NCI-H2081 (cell line): ENCODE data around the gene TRAPPC3.
A peak's percentile ranks its signal among the peaks of the same experiment; 100 is the strongest.

ENCODE experiments used
- DNase-seq, 2 experiments: peaks; one replicate each; lab custom pipeline; 2025; lab: John Stamatoyannopoulos, UW

Gene TRAPPC3

DNA sequence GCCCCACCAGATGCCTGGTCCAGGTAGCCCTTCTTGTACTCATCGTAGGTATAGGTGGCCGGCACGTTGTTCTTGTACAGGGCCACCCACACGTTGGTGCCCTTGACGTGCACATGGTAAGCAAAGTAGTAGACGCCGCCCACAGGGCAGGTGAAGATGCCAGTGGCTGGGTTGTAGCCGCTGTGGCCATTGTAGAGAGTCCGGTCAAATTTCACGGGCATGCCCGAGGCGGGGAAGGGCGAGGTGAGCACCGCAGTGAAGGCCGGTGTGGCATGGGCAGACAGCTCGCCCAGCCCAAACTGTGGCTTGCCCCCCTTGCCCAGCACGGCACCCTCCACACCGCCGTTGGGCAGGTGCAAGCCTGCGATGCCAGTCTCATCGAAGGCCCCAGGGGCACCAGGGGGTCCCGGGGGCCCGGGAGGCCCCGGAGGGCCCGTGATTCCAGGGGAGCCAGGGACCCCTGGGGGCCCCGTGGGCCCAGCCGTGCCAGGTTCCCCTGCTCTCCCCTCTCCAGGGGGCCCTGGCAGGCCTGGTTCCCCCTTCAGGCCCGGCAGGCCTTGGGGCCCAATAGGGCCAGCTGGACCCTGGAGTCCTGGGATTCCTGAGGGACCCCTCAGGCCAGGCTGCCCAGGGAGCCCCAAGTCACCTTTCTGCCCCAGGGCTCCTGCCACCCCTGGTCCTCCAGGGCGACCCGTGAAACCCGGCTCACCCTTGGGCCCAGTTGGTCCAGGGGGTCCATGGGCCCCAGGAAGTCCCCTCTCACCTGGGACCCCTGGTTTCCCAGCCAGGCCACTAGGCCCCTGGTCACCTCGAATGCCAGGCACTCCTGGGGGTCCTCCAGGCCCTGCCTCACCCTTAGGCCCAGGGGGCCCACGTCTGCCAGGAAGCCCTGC is 51.3 kb downstream of the TRAPPC3 start:
- no peak for DNase-seq

GRCh38 chr1:36096500-36097432 is 52.5 kb downstream of the TRAPPC3 start:
- DNase-seq, result no peak

DNA sequence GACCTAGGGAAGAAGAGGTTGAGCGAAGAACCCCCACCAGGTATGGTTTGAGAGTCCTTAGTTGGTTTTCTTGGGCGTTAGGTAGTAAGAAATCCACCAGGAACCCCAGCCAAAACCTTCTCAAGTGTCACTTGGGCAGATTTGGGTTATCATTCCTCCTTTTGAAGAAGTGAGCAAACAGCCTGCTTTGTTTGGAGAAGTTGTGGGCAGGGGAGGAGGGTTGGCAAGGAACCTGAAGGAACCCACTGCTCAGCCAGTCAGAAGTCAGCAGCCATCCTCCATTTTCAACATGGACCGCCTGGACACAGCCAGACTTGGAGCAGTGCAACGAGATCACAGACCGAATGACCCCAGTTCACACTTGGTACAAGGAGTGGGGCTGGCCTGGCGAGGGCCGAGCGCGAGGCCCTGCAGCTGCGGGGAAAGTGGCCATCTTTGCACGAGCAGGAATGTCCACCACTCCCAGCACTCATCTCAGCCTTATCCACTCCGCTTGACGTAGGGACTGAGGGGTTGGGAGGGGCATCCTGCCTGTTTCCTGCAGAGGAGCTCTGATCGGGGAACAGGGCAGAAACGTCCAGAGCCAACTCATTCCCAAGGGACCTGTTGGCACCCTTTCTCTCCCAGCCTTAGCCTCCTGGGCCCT is 53.4 kb downstream of the TRAPPC3 start:
- no peak for DNase-seq

DNA sequence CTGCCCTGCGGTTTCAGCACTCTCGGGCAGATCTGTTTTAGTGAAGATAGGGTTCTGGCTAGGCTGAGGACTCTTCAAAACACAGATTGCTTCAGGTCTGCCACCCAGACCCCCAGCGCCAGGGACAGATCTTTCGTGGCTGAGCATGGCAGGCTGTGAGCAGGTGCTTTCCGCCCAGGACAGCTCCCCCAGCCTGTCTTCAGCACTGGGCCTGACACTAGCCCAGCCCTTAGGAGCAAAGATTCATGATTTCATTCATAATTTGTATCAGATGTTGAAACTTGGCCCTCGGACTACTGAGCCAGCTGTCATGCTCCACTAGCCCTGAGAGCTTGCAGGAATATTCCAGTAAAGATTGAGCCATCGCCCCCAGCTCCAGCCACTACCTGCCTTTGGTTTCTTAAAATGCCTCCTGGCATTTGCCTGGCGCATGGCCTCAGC is 54.6 kb downstream of the TRAPPC3 start:
- no peak for DNase-seq

DNA sequence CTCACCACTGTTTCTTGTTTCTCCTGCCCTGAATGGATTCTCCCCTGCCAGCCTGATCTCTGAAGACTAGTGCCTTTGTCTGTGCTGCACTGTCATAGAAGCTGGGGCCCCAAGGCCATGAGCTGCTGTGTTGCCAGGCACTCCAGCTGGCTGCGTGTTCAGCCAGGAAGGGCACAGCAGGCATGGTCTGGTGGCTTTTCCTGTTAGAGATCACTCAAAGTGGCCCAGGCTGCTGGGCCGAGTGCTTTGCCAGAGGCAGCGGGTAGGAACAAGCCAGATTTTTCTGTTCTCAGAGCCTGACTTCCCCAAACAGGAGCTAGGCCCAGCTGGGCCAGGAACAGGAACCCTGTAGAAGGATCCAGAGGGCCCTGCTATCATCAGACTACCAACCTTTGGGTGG is 55.4 kb downstream of the TRAPPC3 start:
- DNase-seq, result no peak

DNA sequence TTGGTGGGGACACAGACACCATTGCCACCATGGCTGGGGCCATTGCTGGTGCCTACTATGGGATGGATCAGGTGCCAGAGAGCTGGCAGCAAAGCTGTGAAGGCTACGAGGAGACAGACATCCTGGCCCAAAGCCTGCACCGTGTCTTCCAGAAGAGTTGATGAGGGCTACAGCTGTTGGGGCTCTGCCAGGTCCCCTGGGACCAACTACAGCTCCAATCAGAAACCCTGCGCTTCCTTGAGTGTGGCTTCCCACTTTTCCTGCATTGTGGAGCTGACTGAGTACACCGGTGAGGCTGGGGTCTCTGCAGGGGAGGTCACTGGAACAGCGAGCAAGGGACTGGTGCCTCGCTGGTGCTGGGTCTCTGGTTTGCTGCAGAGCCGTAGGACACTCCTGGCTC is 56.1 kb downstream of the TRAPPC3 start:
- no peak for DNase-seq

DNA sequence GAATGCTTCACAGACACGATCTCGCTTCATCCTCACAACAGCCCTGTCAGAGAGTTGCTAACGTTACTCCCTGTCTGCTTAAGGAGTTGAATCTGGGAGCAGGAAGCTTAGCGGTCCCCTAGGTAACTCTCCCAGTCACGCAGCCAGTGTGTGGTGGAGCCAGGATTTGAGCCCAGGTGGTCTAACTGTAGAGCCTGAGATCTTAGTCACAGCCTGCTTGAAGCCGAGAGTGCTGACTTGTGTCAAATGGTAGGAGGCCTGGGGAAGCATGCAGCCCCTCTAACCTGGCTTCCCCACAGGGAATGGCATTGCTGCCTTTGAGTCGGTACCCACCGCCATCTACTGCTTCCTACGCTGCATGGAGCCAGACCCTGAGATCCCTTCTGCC is 56.5 kb downstream of the TRAPPC3 start:
- DNase-seq, result no peak

DNA sequence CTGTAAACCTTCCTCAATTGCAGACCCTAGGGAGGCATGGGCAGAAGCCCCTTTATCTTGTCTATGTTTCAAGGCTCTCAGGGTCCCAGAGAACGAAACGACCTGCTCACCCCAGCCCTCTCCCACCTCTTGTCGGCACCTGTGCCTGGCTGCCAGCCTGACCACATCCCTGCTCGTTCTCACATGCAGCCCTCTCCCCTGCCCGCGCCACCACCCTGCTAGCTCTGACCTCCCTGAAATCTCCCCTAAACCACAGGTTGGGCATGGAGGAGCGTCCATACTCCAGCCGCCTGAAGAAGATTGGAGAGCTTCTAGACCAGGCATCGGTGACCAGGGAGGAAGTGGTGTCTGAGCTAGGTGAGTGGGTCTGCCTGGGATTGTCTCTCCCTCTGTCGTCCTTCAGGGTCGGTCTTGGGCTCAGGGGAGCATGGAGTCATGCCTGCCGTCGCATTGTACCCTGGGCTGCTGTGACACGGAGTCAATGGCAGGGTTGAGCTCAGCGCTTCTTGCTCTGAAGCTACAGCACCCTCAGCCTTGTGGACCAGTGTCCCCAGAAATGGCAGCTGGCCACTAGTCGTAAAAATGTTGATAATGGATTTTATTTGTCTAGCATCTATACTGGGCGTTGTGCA is 57.0 kb downstream of the TRAPPC3 start:
- DNase-seq, result no peak

GRCh38 chr1:36091698-36092097 is 57.6 kb downstream of the TRAPPC3 start:
- DNase-seq, result no peak

- no peak for DNase-seq
Observed at GRCh38 chr1:36091141-36091540, 58.1 kb downstream of the TRAPPC3 start.

DNA sequence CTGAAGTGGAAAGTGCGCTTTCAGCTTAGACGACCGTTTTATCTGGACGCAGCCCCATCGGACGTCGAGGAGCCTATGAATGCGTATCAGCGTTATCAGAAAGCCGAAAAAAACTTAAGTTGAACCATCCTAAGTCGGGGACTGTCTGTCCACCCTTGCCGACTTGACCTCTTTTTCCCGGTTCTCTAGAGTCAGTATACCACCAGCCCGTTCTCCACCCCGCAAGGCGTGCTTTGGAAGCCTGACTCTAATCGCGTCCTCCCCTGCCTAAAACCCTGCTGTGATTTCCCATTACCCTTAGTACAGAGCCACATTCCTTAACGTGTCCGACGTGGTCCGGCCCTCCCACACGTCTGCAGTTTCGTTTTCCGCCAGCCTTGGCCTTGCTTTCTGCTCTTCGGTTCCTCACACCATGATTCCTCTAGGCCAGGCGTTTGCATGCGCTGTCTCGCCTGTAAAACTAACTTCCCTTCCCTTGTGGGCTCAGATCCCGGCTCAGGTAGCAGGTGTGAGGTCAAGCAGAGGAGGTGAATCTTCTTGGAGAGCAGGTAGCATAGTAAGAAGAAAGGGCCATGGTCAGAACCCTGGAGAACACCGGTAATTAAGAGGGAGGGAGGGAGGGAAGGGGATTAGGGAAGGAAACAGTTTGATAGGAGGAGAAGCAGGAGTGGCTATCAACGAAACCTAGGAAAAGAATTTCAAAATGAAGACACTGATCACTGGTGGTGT is 59.7 kb downstream of the TRAPPC3 start:
- no peak for DNase-seq

DNA sequence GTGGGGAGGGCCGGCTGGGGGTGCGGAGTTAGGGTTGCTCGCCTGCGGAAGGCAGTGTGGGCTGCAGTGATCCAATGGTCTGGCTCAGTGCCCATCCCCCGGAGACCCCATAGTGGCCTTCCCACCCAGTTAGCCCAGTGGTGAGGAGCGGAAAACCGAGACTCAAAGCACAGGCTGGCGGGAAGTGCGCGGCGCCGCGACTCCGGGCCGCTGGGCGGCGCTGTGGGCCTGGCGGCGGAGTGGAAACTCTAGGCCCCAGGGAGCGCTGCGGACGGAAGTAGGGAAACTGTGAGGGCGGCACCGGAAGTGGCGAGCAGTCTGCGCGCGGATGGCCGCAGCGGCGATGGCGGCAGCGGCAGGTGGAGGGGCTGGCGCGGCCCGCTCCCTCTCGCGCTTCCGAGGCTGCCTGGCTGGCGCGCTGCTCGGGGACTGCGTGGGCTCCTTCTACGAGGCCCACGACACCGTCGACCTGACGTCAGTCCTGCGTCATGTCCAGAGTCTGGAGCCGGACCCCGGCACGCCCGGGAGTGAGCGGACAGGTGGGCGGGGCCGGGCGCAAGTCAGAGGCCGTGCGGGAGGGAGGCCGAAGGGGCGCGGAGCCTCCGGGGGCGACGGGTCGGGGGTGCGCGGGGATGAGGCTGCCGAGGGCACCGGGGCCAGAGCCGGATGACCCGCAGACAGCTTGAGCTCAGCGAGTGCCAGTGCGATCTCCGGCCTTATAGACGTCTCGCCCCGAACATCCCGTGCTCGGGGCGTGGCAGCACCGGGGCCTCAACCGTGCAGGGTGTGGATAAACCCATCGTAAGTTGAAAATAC is 60.5 kb downstream of the TRAPPC3 start, which contains the start of gene ADPRS:
ADPRS (plus strand) TSS at position 316 of the 816 bp plus-strand sequence; CDS start at position 329, 13 bp downstream.
- peak; percentile 92 to 95 for DNase-seq

DNA sequence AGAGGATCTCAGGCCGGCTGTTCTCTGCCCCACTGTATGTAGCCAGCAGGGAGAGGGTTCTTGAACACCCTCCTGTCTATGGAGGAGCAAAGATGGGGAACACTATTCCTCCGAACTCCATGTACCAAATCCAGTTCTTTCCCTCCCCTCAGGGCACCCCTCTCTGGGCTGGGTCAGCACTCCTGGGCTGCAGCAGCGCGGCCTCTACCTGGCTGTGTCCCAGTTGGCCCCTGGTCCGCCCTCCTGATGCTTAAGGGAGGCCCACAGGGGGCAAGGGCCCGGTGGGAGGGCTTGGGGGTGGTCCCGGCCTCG is 61.1 kb downstream of the TRAPPC3 start:
- no peak for DNase-seq

DNA sequence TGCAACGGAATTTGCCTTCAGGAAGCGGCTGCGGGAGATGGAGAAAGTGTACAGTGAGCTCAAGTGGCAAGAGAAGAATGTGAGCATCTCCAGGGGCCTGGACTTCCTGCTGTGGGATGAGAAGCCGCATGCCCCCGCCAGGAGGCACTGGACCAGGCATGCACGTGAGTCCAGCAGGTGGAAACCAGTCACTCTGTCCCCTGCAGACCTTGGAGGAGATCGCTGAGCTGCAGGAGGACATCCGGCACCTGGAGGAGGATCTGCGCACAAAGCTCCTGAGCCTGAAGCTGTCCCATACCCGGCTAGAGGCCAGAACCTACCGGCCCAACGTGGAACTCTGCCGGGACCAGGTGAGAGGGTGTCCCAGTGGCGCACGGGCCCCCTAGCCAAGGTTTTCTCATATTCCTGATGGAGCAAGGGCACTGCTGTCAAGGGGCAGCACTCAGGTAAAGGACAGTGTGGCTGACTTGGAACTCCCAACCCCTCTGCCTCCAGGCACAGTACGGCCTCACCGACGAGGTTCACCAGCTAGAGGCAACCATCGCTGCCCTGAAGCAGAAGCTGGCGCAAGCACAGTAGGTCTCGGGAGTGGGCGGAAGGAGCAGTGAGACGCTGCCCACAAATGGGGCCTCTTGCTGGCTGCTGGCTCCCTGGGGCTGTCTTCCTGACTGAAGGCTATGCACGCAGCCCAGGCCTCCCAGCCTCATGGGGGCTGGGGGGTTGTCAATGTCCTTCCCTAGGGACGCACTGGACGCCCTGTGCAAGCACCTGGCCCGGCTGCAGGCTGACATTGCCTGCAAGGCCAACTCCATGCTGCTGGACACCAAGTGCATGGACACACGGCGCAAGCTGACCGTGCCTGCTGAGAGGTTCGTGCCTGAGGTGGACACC is 61.8 kb downstream of the TRAPPC3 start:
- DNase-seq, result no peak
